ENCODE results near the gene DDX21. TPM values are rescaled to one million over a fixed set of nuclear protein-coding genes. Genes with fewer than 3 reads are reported as not detected.

Gene DDX21
- total and polyA plus RNA-seq, 2 experiments from 2014 or later = 24.1 to 68.2 TPM

DNA sequence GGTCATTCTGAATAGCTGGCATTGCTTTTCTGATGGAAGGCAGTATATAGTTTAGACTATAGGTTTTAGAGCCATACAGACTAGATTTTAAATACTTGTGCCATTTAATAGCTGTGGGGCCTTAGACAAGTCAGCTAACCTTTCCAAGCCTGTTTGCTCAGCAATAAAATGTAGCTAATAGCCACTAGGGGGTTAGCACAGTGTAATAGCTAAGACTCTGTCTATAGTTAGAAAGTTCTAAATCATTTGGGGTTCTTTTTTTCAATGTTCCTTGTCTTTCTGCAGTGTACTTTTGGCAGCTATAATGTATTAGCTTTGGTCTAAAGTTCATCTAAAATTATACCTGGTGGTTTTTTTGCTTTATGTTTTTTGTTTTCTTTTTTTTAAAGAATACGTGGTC, 25.1 kb downstream of the DDX21 start:
- Histone ChIP-seq H3K9ac (no peak overlapping the region), H3K4me2 (ENCODE audit: unreplicated experiment) (no peak overlapping the region), H2AFZ (no peak overlapping the region), H3K27ac (no peak overlapping the region), H3K9me3 (ENCODE audit: low read depth) (no peaks in the 10 kb centered on the region), H3K79me2 (ENCODE audit: insufficient read depth) (peaks cover 80% of the 10 kb centered on the region), H3K36me3 (ENCODE audit: low read depth) (peaks cover 92% of the 10 kb centered on the region), H3K4me1 (ENCODE audit: insufficient read depth) (no peaks in the 10 kb centered on the region), H3K4me3 (no peak overlapping the region), H3K27me3 (replicated peaks; ENCODE audit: insufficient read depth) (no peaks in the 10 kb centered on the region), H3K9me2 (ENCODE audit: insufficient read depth) (no peaks in the 10 kb centered on the region), H3F3A (ENCODE audit: insufficient read depth) (peaks cover 72% of the 10 kb centered on the region), H4K20me1 (ENCODE audit: insufficient read depth) (no peaks in the 10 kb centered on the region)
- in situ Hi-C loops (cut with MboI) = loop anchor here (25.0 kb wide), 1 partner anchor 431 kb away; the partner anchor contains the start of gene TACR2
- DNase-seq = peak; percentile 47
- 98 to 100% methylated on average over 1 of the region's 1 CpG for WGBS, 2 experiments (ENCODE audit: low coverage in 1 of 2, low lambda C conversion rate in 2 of 2, missing lambda C conversion rate in 2 of 2)
- TF ChIP-seq EZH2phosphoT487 (IDR thresholded peaks at IDR 0.05; ENCODE audit: insufficient read depth, low read depth) = no peak
- TF ChIP-seq EZH2 (IDR thresholded peaks at IDR 0.05; ENCODE audit: insufficient read depth, poor library complexity, severe bottlenecking) = no peak

GRCh38 chr10:68982389-68982788, 26.4 kb downstream of the DDX21 start:
- H3K9me2 ChIP-seq (ENCODE audit: insufficient read depth) = no peaks in the 10 kb centered on the region
- H3K4me1 ChIP-seq (ENCODE audit: insufficient read depth) = no peaks in the 10 kb centered on the region
- WGBS, 2 experiments (ENCODE audit: low coverage in 1 of 2, low lambda C conversion rate in 2 of 2, missing lambda C conversion rate in 2 of 2) = 92 to 98% methylated on average over 11 of the region's 11 CpGs
- H3K4me3 ChIP-seq = no peak overlapping the region
- H2AFZ ChIP-seq = no peak overlapping the region
- H3K9ac ChIP-seq = no peak overlapping the region
- peaks cover 75% of the 10 kb centered on the region for H3F3A ChIP-seq (ENCODE audit: insufficient read depth)
- no peaks in the 10 kb centered on the region for H3K27me3 ChIP-seq (replicated peaks; ENCODE audit: insufficient read depth)
- H3K79me2 ChIP-seq (ENCODE audit: insufficient read depth) = peaks cover 71% of the 10 kb centered on the region
- H3K27ac ChIP-seq = no peak overlapping the region
- in situ Hi-C loops (cut with MboI) = loop anchor here (25.0 kb wide), 1 partner anchor 430 kb away; the partner anchor contains the start of gene TACR2
- DNase-seq = no peak
- peaks cover 81% of the 10 kb centered on the region for H3K36me3 ChIP-seq (ENCODE audit: low read depth)
- no peaks in the 10 kb centered on the region for H4K20me1 ChIP-seq (ENCODE audit: insufficient read depth)
- no peak overlapping the region for H3K4me2 ChIP-seq (ENCODE audit: unreplicated experiment)
- H3K9me3 ChIP-seq (ENCODE audit: low read depth) = no peaks in the 10 kb centered on the region
- no peak for TF ChIP-seq EZH2 (IDR thresholded peaks at IDR 0.05; ENCODE audit: insufficient read depth, poor library complexity, severe bottlenecking)
- TF ChIP-seq EZH2phosphoT487 (IDR thresholded peaks at IDR 0.05; ENCODE audit: insufficient read depth, low read depth) = no peak

DNA sequence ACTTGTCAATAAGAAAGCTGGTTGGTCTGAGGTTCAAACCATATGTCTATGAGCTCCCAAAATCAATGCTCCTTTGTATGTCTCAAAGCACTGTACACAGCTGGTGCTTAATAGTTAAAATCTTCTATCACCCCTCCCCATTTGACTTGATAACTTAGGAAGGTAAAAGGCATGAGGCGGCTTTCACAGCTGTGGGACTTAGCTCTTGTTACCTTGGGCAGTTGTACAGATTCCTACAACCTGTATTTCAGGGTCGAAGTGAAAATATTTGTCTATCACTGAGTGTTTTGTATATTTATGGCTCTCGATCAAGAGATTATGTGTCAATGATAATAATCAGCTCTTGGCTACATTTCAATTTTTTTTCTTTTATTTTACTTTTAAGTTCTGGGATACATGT, 31.6 kb downstream of the DDX21 start:
- Histone ChIP-seq H3K4me1 (ENCODE audit: insufficient read depth) (peaks cover 25% of the 10 kb centered on the region), H3K4me3 (peak overlapping the region; percentile 96), H4K20me1 (ENCODE audit: insufficient read depth) (no peaks in the 10 kb centered on the region), H3K9me3 (ENCODE audit: low read depth) (no peaks in the 10 kb centered on the region), H3K4me2 (ENCODE audit: unreplicated experiment) (no peak overlapping the region), H3F3A (ENCODE audit: insufficient read depth) (peaks cover 66% of the 10 kb centered on the region), H3K9ac (no peak overlapping the region), H3K27me3 (replicated peaks; ENCODE audit: insufficient read depth) (no peaks in the 10 kb centered on the region), H3K36me3 (ENCODE audit: low read depth) (peaks cover 31% of the 10 kb centered on the region), H3K9me2 (ENCODE audit: insufficient read depth) (no peaks in the 10 kb centered on the region), H3K79me2 (ENCODE audit: insufficient read depth) (peaks cover 67% of the 10 kb centered on the region), H3K27ac (peak overlapping the region; percentile 73), H2AFZ (no peak overlapping the region)
- TF ChIP-seq EZH2phosphoT487 (IDR thresholded peaks at IDR 0.05; ENCODE audit: insufficient read depth, low read depth) (no peak), EZH2 (IDR thresholded peaks at IDR 0.05; ENCODE audit: insufficient read depth, poor library complexity, severe bottlenecking) (no peak)
- in situ Hi-C loops (cut with MboI) = loop anchor here (25.0 kb wide), 1 partner anchor 425 kb away; the partner anchor contains the start of gene TACR2
- DNase-seq = no peak
- WGBS, 2 experiments (ENCODE audit: low coverage in 1 of 2, low lambda C conversion rate in 2 of 2, missing lambda C conversion rate in 2 of 2) = 59 to 67% methylated on average over 3 of the region's 3 CpGs

GRCh38 chr10:68988530-68989316, 32.8 kb downstream of the DDX21 start, which contains the start of gene KIFBP:
TSS of gene KIFBP (plus strand) at chr10:68988803. CDS start at chr10:68988833, 30 bp downstream.
- H3K4me2 ChIP-seq (ENCODE audit: unreplicated experiment) = peak within 1 kb of the TSS; percentile 87
- peaks cover 20% of the 10 kb centered on the region for H3K36me3 ChIP-seq (ENCODE audit: low read depth)
- H4K20me1 ChIP-seq (ENCODE audit: insufficient read depth) = no peaks in the 10 kb centered on the region
- in situ Hi-C loops (cut with MboI) = loop anchor here (25.0 kb wide), 1 partner anchor 424 kb away; the partner anchor contains the start of gene TACR2
- peak within 1 kb of the TSS; percentile 93 for H3K9ac ChIP-seq
- no peaks in the 10 kb centered on the region for H3K9me3 ChIP-seq (ENCODE audit: low read depth)
- peak within 1 kb of the TSS; percentile 73 for H3K27ac ChIP-seq
- TF ChIP-seq EZH2 (IDR thresholded peaks at IDR 0.05; ENCODE audit: insufficient read depth, poor library complexity, severe bottlenecking) (no peak), EZH2phosphoT487 (IDR thresholded peaks at IDR 0.05; ENCODE audit: insufficient read depth, low read depth) (no peak)
- peaks cover 63% of the 10 kb centered on the region for H3F3A ChIP-seq (ENCODE audit: insufficient read depth)
- peaks cover 67% of the 10 kb centered on the region for H3K79me2 ChIP-seq (ENCODE audit: insufficient read depth)
- H3K4me3 ChIP-seq = peak within 1 kb of the TSS; percentile 96
- peaks cover 35% of the 10 kb centered on the region for H3K4me1 ChIP-seq (ENCODE audit: insufficient read depth)
- peak; percentile 99 for DNase-seq
- no peaks in the 10 kb centered on the region for H3K9me2 ChIP-seq (ENCODE audit: insufficient read depth)
- H3K27me3 ChIP-seq (replicated peaks; ENCODE audit: insufficient read depth) = no peaks in the 10 kb centered on the region
- peak within 1 kb of the TSS; percentile 79 for H2AFZ ChIP-seq
- 1 to 2% methylated on average over 54 to 57 of the region's 62 CpGs for WGBS, 2 experiments (ENCODE audit: low coverage in 1 of 2, low lambda C conversion rate in 2 of 2, missing lambda C conversion rate in 2 of 2)
